Thyroid gland (tissue), 4 donors: Measurements from ENCODE around the gene GSG1L. TPM values are rescaled to one million over a fixed set of nuclear protein-coding genes. Genes with fewer than 3 reads are reported as not detected.

Source experiments
- DNase-seq, 2 donors: peaks; one replicate each; pipeline ENCODE4 v3.0.0-alpha.2; 2019
- H3K27ac ChIP-seq, 3 donors: fragments of 200-600 bp; sonication (generic); 1 replicate in 2 of 3; 2 replicates in 1 of 3; pipeline ENCODE4 v1.5.1; 2016 to 2019; ENCODE audit warnings: mild to moderate bottlenecking in 1 of 3, moderate library complexity in 1 of 3
- H3K27me3 ChIP-seq: fragments of 200-600 bp; sonication (generic); one replicate; pipeline ENCODE4 v1.5.1; 2019
- H3K36me3 ChIP-seq, 2 donors: fragments of 200-600 bp; sonication (generic); one replicate each; pipeline ENCODE4 v1.5.1; 2016 to 2019
- H3K4me1 ChIP-seq, 2 donors: fragments of 200-600 bp; sonication (generic); one replicate each; pipeline ENCODE4 v1.5.1; 2017 to 2019
- H3K4me3 ChIP-seq, 3 donors: fragments of 200-600 bp; sonication (generic); replicated peaks in 1 of 3; 1 replicate in 2 of 3; 2 replicates in 1 of 3; pipeline ENCODE4 v1.5.1; 2016; ENCODE audit warnings: mild to moderate bottlenecking in 1 of 3
- H3K9me3 ChIP-seq: fragments of 200-600 bp; sonication (generic); one replicate; pipeline ENCODE4 v1.5.1; 2017
- POLR2A ChIP-seq, 2 donors: fragments of 450-650 bp; IDR thresholded peaks; one replicate each; pipeline ENCODE4 v1.6.1; 2017; ENCODE audit warnings: antibody characterized with exemption in 2 of 2, mild to moderate bottlenecking in 2 of 2, moderate library complexity in 1 of 2
- WGBS, 2 donors: methylation state at CpG; one replicate each; pipeline ENCODE4 v1.1.5; 2017; 5-methylcytosine and 5-hydroxymethylcytosine counted together
- intact Hi-C: fragments of 100-400 bp; cut with DNase I; formaldehyde crosslinking; loops from one replicate; pipeline ENCODE4 v1.15.1; 2023
- total RNA-seq, 4 donors: library from RNA; depleted of rRNA; stranded (reverse); fragments of >200 nt; gene quantifications; one replicate each; pipeline ENCODE4 v1.2.3, GENCODE V29; 2016
- TF ChIP-seq, protein P1 (sequence below), 6 experiments: fragments of 200-600 bp in 3 of 6; fragments of 450-650 bp in 3 of 6; sonication (generic) in 3 of 6; IDR thresholded peaks; one replicate each; pipeline ENCODE4 v1.5.1; 2016 to 2019; ENCODE audit warnings: antibody characterized with exemption in 6 of 6, mild to moderate bottlenecking in 2 of 6, inconsistent platforms in 1 of 6, moderate library complexity in 1 of 6

Gene GSG1L
- total RNA-seq, 4 donors from 2014 or later, result not detected

DNA sequence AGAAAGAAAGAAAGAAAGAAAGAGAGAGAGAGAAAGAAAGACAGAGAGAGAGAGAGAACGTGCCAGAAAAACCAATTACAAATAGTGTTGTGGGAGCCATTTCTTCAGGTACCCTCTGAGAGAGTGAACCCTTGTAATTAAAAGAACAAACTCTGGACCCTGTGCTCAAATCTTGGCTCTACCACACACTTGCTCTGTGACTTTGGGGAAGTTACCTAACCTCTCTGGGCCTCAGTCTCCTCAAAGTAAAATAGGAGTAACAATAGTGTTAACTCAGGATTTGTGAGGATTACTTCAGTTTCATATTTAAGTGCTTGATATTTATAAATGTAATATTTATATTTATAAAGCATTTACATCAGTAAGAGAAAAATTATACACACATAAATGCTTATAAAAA, 139.8 kb downstream of the GSG1L start:
- H3K27ac ChIP-seq, result no peak overlapping the region
- TF ChIP-seq, protein P1, sequence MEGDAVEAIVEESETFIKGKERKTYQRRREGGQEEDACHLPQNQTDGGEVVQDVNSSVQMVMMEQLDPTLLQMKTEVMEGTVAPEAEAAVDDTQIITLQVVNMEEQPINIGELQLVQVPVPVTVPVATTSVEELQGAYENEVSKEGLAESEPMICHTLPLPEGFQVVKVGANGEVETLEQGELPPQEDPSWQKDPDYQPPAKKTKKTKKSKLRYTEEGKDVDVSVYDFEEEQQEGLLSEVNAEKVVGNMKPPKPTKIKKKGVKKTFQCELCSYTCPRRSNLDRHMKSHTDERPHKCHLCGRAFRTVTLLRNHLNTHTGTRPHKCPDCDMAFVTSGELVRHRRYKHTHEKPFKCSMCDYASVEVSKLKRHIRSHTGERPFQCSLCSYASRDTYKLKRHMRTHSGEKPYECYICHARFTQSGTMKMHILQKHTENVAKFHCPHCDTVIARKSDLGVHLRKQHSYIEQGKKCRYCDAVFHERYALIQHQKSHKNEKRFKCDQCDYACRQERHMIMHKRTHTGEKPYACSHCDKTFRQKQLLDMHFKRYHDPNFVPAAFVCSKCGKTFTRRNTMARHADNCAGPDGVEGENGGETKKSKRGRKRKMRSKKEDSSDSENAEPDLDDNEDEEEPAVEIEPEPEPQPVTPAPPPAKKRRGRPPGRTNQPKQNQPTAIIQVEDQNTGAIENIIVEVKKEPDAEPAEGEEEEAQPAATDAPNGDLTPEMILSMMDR (IDR thresholded peaks at IDR 0.05), result no peak
- no peak for TF ChIP-seq POLR2A (IDR thresholded peaks at IDR 0.05)
- no peak for DNase-seq
- no peak overlapping the region for H3K4me3 ChIP-seq
- 84 to 93% methylated on average over 1 of the region's 1 CpG for WGBS, 2 donors
- H3K9me3 ChIP-seq, result no peaks in the 10 kb centered on the region
- intact Hi-C loops, result no loop called here
- H3K4me1 ChIP-seq, result no peaks in the 10 kb centered on the region
- no peaks in the 10 kb centered on the region for H3K36me3 ChIP-seq
- no peaks in the 10 kb centered on the region for H3K27me3 ChIP-seq

DNA sequence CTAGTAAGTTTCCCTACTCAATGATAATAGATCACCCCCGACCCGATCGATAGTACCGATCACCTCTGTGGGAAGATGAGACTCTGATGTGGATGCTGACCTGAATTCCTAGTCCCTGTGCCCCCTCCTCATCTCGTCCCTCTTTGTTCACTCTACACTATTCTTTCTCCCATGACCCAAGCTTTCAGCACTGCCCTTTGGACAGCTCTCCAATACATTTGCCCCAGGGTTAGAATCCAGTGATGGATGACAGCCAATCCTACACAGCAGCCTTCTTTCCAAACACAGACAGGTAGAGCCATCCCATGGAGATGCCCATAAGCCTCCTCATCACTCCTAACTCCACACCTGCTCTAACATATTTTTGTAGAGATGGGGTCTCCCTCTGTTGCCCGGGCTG, 141.1 kb downstream of the GSG1L start:
- Histone ChIP-seq H3K9me3 (no peaks in the 10 kb centered on the region), H3K4me3 (no peak overlapping the region), H3K36me3 (no peaks in the 10 kb centered on the region), H3K4me1 (no peaks in the 10 kb centered on the region), H3K27me3 (no peaks in the 10 kb centered on the region), H3K27ac (no peak overlapping the region)
- no peak for DNase-seq
- TF ChIP-seq, protein P1 (IDR thresholded peaks at IDR 0.05), result no peak
- TF ChIP-seq POLR2A (IDR thresholded peaks at IDR 0.05), result no peak
- 53 to 58% methylated on average over 6 of the region's 6 CpGs for WGBS, 2 donors
- intact Hi-C loops, result no loop called here

DNA sequence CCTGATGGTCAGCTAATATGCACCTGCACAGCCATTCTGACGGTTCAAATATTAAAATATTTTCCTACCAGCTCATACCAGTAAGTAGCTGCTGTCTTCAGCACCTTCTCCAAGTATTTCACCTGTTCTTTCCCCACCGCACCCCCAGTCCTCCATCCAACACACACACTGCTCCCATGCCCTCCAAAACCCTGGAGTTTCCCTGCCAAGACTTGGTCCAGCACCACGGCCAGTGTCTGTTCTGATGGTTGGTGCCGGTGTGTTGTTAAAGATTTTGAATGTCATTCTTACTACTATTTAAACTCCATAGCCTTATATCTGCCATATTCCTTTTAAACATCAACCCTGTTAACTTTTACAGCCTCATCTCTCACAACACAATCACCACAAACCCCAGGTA, 142.4 kb downstream of the GSG1L start:
- Histone ChIP-seq H3K9me3 (no peaks in the 10 kb centered on the region), H3K27me3 (no peaks in the 10 kb centered on the region), H3K4me1 (no peaks in the 10 kb centered on the region), H3K4me3 (no peak overlapping the region), H3K36me3 (no peaks in the 10 kb centered on the region), H3K27ac (no peak overlapping the region)
- TF ChIP-seq, protein P1 (IDR thresholded peaks at IDR 0.05), result no peak
- TF ChIP-seq POLR2A (IDR thresholded peaks at IDR 0.05), result no peak
- 50 to 54% methylated on average over 4 of the region's 4 CpGs for WGBS, 2 donors
- no peak for DNase-seq
- intact Hi-C loops, result no loop called here

DNA sequence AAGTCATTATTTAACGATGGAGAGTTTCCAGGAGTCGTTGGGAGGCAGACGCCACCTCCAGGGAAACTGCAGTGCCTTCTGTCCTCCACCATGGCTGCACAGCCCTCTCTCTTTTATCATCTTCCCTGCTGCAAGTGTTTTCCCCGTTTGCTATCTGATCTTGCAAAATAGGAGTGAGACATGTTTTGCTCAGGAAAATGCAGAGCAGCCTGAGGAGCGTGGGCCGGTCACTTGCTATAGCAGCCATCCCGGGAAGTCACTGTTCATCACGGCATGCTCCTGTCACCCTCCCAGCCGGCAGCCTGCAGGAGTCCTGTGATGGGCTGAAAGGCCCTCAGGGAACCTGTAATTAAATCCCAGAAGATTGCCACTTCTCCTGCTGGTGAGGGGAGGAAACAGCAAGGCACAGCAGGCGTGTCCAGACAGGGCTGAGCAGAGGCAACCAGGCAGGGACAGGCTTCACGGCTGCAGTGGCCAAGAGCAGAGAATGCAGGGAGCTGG, 143.1 kb downstream of the GSG1L start:
- H3K4me1 ChIP-seq, result no peaks in the 10 kb centered on the region
- intact Hi-C loops, result no loop called here
- no peaks in the 10 kb centered on the region for H3K36me3 ChIP-seq
- no peak overlapping the region for H3K27ac ChIP-seq
- no peak for TF ChIP-seq POLR2A (IDR thresholded peaks at IDR 0.05)
- TF ChIP-seq, protein P1 (IDR thresholded peaks at IDR 0.05), result peak in 1 of 6 experiments; percentile 10
- DNase-seq, result no peak
- no peak overlapping the region for H3K4me3 ChIP-seq
- 8 to 12% methylated on average over 10 to 11 of the region's 11 CpGs for WGBS, 2 donors
- no peaks in the 10 kb centered on the region for H3K27me3 ChIP-seq
- no peaks in the 10 kb centered on the region for H3K9me3 ChIP-seq

DNA sequence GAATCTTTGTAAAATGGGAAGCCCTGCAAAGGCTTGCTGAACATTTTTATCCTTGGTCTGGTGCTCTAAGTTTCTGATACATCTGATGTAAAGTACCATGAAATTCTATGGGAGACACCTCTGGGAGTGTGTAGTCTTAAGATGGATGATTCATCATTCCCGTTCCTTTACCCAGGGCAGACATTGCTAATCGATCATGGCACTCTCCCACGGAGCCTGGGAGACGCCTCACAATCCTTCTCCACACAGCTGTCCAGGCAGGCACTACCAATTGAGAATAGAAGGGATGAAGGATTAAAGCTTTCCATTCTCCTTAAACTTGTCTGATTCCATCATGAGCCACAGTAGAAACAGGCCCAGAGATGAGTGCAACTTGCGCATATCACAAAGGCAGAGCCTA, 144.8 kb downstream of the GSG1L start:
- DNase-seq, result no peak
- Histone ChIP-seq H3K27me3 (no peaks in the 10 kb centered on the region), H3K27ac (no peak overlapping the region), H3K36me3 (no peaks in the 10 kb centered on the region), H3K4me1 (no peaks in the 10 kb centered on the region), H3K4me3 (no peak overlapping the region), H3K9me3 (no peaks in the 10 kb centered on the region)
- WGBS, 2 donors, result 57 to 59% methylated on average over 5 of the region's 5 CpGs
- intact Hi-C loops, result no loop called here
- TF ChIP-seq, protein P1 (IDR thresholded peaks at IDR 0.05), result no peak
